ENCODE results near the gene PLXNA4.

Gene PLXNA4

DNA sequence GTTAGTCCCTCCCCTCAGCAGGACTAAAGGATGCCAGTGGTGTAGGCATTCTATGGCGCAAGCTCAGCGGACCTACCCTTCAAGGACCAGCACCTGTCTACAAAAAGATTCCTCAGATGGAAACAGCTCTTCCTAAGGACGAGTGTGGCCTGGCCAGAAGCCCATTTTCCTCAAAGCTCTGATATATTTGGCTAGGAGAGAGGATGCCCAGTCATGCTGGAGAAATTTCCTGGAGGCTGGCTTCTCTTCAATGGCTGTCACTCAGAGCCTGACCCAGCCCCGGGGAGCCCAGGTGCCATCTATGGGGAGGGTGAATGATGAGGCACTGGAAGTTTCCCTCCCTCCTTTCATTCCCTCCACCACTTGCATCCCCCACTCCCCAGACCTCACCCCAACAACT is 111.5 kb downstream of the PLXNA4 start:
- DNase-seq, result no peak

DNA sequence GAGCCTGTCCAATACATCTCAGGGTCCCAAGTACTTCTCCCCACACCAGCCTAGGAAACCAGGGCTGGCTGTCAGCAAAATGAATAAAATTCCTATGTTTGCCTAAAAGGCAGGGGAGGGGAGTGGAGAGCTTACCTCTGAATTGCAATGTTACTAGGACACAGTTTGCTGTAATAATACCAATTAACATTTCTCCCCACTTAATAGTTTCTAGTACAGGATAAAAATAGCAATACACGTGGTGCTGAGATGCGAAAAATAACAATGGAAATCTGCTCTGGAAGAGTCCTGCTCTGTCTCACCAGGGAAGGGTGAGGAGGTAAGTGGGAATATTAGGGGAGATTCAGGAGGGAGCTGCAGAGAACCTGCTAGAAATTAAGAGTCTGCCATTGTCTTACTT is 112.3 kb downstream of the PLXNA4 start:
- no peak for DNase-seq

DNA sequence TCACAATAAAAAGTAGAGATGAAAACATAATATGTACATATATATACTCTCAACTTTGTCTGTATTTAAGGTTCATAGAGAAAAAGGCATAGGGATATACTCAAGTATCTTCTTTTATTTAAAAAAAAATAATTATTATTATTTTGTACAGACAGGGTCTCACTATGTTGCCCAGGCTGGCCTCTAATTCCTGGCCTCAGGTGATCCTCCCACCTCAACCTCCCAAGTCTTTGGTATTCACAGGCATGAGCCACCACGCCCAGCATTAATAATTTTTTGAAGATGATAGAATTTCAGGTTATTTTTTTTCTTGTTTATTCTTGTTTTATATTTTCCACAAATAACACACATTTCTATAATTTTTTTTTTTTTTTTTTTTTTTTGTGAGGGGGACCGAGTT is 113.8 kb downstream of the PLXNA4 start:
- no peak for DNase-seq

DNA sequence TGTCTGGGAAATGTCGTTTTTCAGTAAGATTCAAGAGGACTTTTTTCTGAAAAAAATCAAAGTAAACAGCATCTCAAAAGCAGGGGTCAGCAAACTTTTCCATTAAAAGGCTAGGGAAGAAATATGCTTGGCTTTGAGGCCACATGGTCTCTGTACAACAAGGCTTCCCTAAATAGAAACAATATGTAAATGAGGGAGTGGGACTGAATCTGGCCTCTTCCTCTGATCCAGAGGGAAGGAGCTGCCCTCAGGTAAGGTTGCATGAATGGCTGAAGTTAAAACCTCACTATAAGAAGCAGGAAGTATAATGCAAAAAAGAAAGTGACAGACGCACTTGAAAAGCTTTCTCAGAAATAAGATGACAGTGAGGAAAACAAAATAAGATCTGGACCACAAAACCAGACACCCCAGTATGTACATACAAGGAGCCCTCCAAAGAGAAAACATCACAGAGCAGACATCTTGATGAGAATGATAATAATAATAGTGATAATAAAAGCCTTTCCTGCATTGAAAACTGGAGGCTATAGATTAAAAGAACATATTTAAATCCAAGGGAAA is 115.2 kb downstream of the PLXNA4 start:
- DNase-seq, result no peak

DNA sequence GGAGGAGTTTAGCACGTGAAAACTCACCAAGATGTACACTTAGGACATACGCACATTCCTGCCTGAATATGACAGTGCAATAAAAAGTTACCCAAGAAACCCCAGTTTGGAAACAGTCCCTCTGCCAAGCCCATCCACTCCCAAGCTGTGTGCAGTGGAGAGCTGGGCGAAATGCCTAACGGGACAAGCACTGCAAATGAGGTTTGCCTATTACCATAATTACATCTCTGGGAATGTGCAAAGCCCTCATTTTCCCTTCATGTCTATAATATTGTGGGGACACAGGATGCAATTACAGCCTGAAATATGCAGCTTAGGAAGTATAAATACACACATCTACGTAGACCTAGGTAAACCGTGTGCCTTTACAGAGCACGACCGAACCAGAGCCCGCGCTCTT is 117.5 kb downstream of the PLXNA4 start:
- no peak for DNase-seq

DNA sequence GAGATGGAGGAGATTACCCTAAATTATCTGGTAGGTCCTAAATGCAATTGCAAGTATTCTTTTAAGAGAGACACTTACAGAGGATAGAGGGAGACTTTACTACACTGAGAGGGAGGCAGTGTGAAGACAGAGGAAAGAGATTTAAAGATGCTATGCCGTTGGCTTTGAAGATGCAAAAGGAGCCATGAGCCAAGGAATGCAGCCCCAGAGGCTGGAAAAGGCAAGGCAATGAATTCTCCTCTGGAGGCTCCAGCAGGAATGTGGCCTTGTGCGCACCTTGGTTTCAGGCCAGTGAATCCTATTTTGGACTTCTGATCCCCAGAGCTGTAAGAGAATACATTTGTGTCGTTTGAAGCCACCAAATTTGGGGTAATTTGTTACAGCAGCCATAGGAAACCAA is 118.6 kb downstream of the PLXNA4 start:
- no peak for DNase-seq

DNA sequence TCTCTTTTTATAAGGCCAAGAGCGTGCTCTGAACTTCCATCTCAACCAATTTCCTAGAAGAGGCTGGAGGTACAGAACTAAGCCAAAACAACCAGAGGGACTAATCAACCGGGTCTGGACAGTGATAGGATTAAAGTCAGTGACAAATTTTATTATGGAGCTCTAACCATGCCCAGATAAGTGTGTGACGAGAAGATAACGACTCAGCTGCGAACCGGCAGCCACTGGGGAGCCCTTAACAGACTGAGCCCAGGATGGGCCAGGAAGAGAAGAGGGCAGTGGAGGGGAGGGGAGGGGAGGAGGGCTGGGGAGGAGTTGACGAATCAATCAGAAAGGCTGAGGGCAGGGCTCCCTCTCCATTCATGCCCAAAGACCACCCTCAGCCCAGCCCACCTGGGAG is 119.9 kb downstream of the PLXNA4 start:
- no peak for DNase-seq

DNA sequence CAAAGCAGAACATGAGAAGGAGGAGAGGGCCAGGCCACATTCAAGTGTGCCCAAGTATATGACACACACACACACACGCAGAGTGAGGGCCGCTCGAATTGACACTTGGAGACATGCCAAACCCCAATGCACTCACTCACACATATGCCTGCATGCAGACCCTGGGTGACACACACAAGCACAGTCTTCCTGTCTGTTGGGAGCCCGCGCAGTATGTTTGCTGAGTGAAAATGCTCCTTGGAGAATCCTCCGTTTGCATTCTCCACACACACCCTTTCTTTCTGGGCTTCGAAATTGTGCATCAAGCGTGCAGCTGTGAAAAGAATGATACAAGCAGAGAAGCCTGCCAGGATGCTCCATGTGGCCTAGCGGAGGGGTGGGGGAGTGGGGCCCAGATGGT is 120.9 kb downstream of the PLXNA4 start:
- no peak for DNase-seq

DNA sequence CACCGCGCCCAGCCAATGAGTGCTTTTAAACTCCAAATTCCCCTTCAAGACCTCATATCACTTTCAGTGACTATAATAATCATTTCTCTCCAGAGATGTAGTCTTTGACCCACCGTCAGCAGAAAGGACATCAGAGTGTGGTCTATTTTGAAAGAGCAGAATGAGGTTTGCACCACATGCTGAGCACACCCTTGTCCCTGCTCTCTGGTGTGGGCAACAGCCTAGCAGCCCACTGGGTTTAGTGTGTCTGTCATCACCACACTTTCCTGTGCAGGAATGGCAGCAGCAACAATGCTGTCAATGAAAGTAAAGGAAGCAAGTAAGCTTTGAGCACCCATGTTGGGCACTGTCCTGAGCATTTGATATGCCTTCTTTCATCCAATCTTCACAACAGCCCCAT is 122.4 kb downstream of the PLXNA4 start:
- DNase-seq, result no peak

DNA sequence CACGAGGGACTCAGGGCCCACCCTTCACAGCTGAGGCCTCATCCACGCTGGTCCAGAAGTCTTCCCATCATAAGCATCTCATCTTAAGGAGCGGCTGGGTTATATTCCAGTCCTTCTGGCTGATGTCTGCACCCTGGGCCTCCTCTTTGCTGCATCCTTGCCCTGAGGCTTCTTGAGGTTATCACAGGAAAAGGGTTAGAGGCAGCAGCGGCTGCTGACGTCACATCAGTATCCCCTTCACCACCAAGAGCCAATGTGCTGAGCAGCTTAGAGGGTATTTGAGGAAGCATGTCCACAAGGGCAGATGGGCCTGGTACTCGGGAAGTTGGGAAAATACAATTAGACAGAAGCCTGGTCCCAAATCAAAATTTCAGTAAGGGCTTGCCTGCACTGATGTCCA is 125.1 kb downstream of the PLXNA4 start:
- no peak for DNase-seq

DNA sequence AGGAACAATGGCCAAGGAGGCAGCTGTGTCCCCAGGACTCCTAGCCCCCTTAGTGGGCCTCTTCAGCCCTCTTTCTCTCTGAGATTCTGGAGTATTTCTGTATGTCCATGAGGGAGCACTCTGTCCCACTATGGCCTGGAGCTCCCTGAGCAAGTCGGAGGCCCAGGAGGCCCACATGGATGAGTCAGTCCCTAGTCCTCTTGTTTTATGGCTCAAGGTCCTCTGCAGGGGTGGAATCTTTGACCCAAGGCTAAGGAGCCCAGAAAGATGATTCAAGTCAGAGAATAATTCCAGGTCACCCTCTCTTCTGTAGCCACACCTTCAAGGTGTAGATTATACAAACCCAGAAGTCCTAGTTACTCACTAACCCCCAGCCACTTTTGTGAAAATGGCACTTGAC is 125.6 kb downstream of the PLXNA4 start:
- no peak for DNase-seq

DNA sequence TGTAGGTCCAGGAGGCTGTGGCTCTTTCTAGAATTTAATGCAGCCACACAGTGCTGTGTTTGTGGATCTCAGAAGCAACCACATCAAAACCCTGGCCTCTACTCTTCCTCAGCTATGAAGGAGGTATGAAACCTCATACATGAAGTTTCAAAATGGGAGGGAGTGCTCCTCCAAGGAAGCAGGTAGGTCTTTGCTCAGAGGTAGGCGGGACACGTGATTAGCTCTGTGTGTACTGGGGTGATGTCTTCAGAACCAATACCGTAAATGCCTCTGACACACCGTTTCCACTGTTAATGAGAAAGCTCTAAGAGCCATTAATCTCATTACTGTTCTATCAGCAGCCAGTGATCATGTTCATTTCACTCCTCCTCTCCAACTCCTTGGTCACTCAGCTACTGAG is 126.1 kb downstream of the PLXNA4 start:
- no peak for DNase-seq

DNA sequence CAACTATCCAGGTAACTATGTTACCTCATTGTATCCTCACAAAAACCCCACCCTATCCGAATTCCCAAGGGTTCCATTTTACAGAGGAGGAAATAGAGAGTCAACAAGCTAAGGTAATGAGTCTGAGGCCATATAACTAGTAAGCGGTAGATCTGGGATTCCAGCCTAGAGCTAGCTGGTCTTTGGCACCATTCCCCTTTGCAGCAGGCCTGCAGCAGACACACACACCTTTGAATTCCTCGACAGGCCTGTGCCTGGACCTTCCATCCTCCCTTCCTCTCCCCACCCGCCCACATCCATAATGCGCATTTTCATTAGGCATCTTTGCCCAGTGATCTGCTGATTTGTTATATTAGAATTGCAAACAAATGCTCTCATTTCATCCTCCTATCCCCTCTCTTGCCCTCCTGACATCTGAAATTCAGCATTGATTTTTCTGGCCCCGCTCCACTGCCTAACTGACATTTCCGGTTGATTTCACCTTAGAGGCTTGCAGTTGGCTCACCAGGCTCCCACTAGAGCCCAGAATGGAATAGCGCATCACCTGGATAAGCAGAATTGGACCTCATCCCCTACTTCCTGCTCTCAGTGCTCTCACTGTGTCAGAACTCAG is 129.5 kb downstream of the PLXNA4 start:
- DNase-seq, result no peak

DNA sequence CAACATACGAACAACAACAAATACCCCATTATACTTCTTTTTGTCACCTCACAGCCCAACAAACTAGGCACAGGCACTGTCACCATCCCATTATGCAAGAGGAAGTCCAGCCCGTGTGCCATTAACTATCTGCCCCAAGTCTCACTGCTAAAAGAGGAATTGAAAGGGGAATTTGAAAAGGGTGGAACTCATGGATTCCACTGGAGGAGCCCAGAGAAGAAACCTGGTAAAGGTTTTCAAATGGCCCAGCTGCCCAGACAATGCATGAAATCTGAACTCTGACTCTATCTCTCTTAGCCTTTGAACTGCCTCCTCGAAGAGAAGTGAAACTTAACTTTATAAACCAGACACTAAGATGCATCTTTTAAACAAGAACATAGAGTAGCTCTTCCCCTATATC is 130.0 kb downstream of the PLXNA4 start:
- DNase-seq, result no peak

DNA sequence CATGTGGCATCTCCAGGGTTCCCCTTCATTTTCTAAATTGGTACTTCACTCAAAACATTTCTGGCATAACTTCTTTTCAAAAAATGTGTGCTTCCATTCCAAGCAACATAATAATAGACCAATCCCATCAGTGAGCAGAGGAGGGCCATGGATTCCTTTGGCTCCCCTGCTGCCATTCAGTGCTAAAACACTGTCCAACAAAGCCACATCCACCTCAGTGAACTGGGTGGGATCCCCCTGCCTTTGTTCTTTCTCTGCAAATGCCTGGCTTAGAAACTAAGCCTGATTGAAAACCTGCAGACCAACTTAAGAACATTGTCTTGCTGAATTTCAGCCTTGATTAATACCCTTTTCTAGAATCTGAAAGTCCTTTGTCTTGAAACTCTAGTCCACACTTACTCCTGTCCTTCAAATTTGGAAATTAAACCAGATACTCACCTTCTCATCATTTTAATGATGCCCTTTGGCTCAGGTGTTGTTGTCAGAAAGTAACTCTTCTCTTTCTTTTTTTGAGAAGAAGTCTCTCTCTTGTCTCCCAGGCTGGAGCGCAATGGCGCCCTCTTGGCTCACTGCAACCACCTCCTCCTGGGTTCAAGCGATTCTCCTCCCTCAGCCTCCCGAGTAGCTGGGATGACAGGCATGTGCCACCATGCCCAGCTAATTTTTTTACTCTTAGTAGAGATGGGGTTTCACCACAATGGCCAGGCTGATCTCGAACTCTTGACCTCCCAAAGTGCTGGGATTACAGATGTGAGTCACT is 132.3 kb downstream of the PLXNA4 start:
- DNase-seq, result no peak

DNA sequence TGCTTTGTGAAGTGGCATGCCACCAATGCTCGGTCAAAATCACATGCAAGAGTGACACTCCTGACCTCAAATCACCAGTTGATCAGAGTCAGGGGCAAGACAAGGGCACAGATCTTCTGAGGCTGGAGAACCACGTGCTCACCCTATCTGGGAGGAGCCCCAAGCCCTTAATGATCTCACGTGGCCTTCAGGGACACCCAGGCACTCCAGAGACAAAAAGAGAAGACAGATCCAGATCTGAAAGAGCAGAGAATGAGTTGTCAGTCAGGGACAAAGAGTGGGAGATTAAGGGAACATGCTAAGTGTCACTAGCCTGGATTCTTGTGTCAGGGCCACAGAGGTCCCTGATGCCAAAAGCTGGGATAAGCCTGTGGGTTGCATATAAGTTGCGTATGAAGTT is 134.3 kb downstream of the PLXNA4 start:
- no peak for DNase-seq

DNA sequence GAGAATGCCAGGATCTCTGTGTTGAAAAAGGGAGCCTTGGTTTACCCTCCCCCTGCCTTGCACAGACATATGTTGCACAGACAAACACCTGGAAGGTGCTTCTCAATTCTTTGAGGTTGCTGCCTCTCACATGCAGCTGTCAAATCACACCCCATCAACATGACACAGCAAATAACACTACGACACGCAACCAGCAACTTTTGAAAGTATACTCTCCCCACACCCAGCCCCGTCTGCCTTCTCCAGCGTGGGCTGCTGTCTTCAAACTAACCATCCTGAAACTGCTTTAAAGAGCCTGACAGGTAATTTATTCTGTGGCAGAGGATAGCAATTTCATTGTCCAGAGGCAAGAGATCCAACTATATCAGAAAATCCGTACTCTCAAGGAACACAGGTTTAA is 136.1 kb downstream of the PLXNA4 start:
- DNase-seq, result no peak

DNA sequence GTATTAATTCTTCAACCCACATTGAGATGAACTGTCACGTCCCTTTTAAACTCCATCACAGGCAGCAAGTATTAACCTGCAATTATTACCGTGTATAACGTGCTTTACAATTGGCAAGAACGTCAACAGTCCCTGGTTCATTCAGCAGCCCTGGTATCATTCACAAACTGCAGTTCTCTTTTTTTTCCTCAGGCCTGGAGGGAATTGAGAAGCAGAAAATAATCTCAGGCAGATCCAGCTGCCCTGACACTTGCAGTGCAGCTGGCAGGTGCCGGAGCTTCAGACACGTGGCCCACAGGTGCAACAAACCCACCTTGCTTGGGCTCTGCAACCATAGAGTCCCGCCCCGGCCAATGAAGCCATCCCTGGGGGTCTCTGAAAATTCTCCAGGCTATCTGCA is 137.3 kb downstream of the PLXNA4 start:
- no peak for DNase-seq

DNA sequence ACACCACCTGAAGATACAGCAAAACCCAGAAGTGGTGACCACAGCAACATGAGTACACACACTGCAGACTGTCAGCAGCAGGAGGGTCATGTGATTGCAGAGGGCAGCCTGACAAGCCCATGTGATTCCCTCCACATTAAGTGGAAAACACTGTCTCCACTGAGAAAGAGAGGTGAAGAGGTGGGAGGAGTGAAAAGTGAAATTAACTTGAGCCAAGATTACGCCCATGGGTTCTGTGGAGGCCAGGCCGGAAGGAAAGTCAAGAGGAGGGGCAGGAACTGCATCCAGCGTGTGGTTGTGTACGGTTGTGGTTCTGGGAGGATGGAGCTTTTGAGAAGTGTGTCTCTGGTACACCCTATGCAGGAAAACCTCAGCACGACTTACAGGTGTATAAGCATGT is 138.5 kb downstream of the PLXNA4 start:
- DNase-seq, result no peak

DNA sequence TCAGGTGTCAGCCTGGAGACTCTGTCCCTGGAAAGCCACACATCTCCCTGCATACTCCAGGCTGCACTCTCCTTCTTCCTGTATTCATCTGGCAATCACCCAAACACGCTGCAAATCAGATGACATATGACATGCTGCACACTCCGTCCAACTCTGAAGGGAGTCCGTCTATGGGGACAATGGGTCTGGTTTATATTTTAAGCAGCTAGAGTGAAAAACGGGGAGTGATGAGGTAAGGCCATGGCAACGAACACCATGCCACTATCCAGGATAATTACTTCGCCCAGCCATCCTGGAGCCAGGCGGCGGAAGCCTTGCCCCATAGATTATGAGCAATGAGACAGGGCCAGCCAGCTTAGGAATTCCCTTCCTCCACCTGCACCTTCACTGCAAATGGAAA is 140.1 kb downstream of the PLXNA4 start:
- DNase-seq, result no peak

DNA sequence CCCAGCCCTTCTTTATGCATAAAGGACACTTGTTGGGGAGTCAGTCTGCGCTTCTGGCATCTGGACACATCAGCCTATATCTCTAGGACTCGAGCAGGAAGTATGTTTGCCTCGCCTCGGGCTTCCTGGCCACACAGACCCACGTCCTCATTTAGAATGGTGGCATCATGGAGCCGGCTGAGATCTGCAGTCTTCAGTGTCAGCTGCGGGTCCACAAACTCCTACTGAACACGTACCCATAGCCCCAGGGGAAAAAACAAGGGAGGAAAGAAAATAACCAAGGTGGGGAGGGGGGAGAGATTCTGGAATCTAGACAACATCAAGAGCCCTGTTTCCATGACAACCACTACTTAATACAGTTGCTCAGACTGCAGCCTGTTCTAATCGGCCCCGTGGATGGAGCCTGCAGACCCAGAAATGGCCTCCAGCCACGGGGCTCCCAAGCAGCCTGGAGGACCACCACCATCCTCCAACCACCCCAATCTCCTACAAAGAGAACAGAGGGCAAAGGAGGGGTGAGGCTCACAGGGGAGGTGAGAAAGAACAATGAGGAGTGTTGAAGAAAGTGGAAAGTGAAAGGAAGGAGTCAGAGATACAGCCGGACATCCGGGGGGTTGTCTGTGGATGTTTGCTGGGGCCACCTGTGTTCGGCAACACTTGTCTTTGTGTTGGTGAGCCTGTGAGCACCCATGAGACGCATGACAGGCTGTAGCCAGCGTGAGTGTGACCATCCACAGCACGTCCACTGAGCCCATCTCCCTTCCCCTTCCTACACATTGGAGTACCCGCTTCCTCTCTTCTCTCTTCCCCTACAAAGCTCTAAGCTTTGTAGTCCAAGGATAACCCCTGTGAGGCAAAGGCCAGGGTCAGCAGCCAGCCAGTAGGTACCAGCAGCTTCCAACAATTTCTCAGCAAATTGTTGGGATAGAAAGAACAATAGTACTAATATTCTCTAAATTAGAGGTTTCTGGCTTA is 141.0 kb downstream of the PLXNA4 start:
- peak; percentile 68 to 78 for DNase-seq

DNA sequence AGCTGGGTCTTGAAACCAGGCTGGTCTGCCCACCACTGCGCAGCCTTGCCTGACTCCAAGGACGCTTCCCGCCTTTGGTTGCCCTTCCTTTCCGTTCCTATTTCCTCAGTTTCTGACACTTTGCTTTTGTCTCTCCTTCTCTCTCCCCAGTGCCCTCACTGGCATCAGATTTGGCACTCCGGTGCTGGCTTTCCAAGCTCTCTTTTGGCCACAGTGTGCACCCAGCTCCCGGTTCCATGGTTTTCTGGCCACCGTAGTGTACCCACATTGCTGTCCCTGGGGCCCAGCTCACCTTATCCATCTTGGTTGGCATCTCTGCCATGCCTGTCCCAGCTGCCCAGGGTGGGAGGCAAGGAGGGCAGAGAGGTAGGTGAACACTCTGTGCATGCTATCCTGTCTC is 142.2 kb downstream of the PLXNA4 start:
- no peak for DNase-seq

DNA sequence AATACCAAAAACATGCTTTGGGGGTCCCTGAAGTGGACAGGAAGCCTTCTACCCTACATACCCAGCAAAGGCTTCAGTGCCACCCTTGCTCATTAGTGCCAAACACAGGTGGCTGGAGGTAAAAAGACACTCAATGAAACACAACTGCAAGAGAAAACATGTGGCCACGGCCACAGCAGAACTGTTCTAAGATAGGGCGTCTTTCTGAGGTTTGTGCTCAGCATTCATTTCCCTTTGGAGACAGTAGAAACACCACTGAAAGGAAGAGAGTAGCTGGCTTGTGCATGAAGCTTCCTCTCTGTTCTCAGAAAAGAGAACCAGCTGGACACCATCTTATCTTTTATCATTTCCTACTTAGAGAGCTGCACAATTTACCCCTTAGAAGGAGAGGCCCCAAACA is 143.0 kb downstream of the PLXNA4 start:
- no peak for DNase-seq

Measured in NCI-H524 (cell line).